ENCODE results near the gene TOP1.

TOP1 gene

GRCh38 chr20:41061155-41061554, 32.5 kb downstream of the TOP1 start:
- Mint-ChIP-seq H3K9me3 (no peaks in the 10 kb centered on the region), H3K36me3 (ENCODE audit: insufficient read depth) (peaks cover 40% of the 10 kb centered on the region), H3K27ac (no peak overlapping the region), H3K27me3 (no peaks in the 10 kb centered on the region), H3K4me3 (no peak overlapping the region), H3K4me1 (ENCODE audit: low read depth in 2 of 2) (peaks cover 21 to 55% of the 10 kb centered on the region in 2 donors)
- no peak for DNase-seq
- no peak for ATAC-seq (replicated peaks)

- Mint-ChIP-seq H3K36me3 (ENCODE audit: insufficient read depth) (peaks cover 48% of the 10 kb centered on the region), H3K9me3 (no peaks in the 10 kb centered on the region), H3K27ac (peak overlapping the region in 1 of 2 donors; percentile 18), H3K4me1 (ENCODE audit: low read depth in 2 of 2) (peaks cover 19 to 55% of the 10 kb centered on the region in 2 donors), H3K27me3 (no peaks in the 10 kb centered on the region), H3K4me3 (peak overlapping the region in 1 of 2 donors; percentile 15)
- DNase-seq (no peak), ATAC-seq (replicated peaks) (no peak)
Measured at GRCh38 chr20:41063442-41063841, 34.8 kb downstream of the TOP1 start.

- peaks cover 48% of the 10 kb centered on the region for H3K36me3 Mint-ChIP-seq (ENCODE audit: insufficient read depth)
- DNase-seq (no peak), ATAC-seq (replicated peaks) (no peak)
- peaks cover 19 to 47% of the 10 kb centered on the region in 2 donors for H3K4me1 Mint-ChIP-seq (ENCODE audit: low read depth in 2 of 2)
- no peak overlapping the region for H3K4me3 Mint-ChIP-seq
- no peaks in the 10 kb centered on the region for H3K27me3 Mint-ChIP-seq
- H3K27ac Mint-ChIP-seq: peak overlapping the region in 1 of 2 donors; percentile 10
- H3K9me3 Mint-ChIP-seq: no peaks in the 10 kb centered on the region
Measured at GRCh38 chr20:41064377-41064776, 35.8 kb downstream of the TOP1 start.

GRCh38 chr20:41065716-41066115, 37.1 kb downstream of the TOP1 start:
- Mint-ChIP-seq H3K4me1 (ENCODE audit: low read depth in 2 of 2) (peaks cover 24 to 41% of the 10 kb centered on the region in 2 donors), H3K27ac (no peak overlapping the region), H3K27me3 (no peaks in the 10 kb centered on the region), H3K36me3 (ENCODE audit: insufficient read depth) (peaks cover 49% of the 10 kb centered on the region), H3K4me3 (no peak overlapping the region), H3K9me3 (no peaks in the 10 kb centered on the region)
- no peak for ATAC-seq (replicated peaks)
- no peak for DNase-seq

- H3K9me3 Mint-ChIP-seq: no peaks in the 10 kb centered on the region
- H3K4me3 Mint-ChIP-seq: no peak overlapping the region
- H3K27me3 Mint-ChIP-seq: no peaks in the 10 kb centered on the region
- peaks cover 28 to 46% of the 10 kb centered on the region in 2 donors for H3K4me1 Mint-ChIP-seq (ENCODE audit: low read depth in 2 of 2)
- no peak for ATAC-seq (replicated peaks)
- H3K27ac Mint-ChIP-seq: peak overlapping the region in 1 of 2 donors; percentile 26
- peaks cover 36% of the 10 kb centered on the region for H3K36me3 Mint-ChIP-seq (ENCODE audit: insufficient read depth)
- DNase-seq: no peak
Measured at GRCh38 chr20:41068806-41069205, 40.2 kb downstream of the TOP1 start.

GRCh38 chr20:41072190-41072863, 43.7 kb downstream of the TOP1 start:
- Mint-ChIP-seq H3K27ac (peak overlapping the region; percentile 2 to 59), H3K4me1 (ENCODE audit: low read depth in 2 of 2) (peaks cover 34 to 60% of the 10 kb centered on the region in 2 donors), H3K27me3 (no peaks in the 10 kb centered on the region), H3K36me3 (ENCODE audit: insufficient read depth) (peaks cover 31% of the 10 kb centered on the region), H3K9me3 (no peaks in the 10 kb centered on the region), H3K4me3 (no peak overlapping the region)
- no peak for DNase-seq
- ATAC-seq (replicated peaks): no peak

- ATAC-seq (replicated peaks) (no peak), DNase-seq (no peak)
- Mint-ChIP-seq H3K36me3 (ENCODE audit: insufficient read depth) (peaks cover 37% of the 10 kb centered on the region), H3K27me3 (no peaks in the 10 kb centered on the region), H3K9me3 (no peaks in the 10 kb centered on the region), H3K4me1 (ENCODE audit: low read depth in 2 of 2) (peaks cover 37 to 62% of the 10 kb centered on the region in 2 donors), H3K27ac (peak overlapping the region; percentile 2 to 59), H3K4me3 (peak overlapping the region in 1 of 2 donors; percentile 23)
Measured at GRCh38 chr20:41072915-41073314, 44.3 kb downstream of the TOP1 start.

- Mint-ChIP-seq H3K4me3 (no peak overlapping the region), H3K27ac (peak overlapping the region in 1 of 2 donors; percentile 4)
Measured at GRCh38 chr20:41074441-41074840, 45.8 kb downstream of the TOP1 start.

GRCh38 chr20:41076776-41077175, 48.2 kb downstream of the TOP1 start:
- peak overlapping the region; percentile 2 to 16 for H3K4me3 Mint-ChIP-seq
- no peaks in the 10 kb centered on the region for H3K27me3 Mint-ChIP-seq
- peaks cover 43% of the 10 kb centered on the region for H3K36me3 Mint-ChIP-seq (ENCODE audit: insufficient read depth)
- H3K27ac Mint-ChIP-seq: peak overlapping the region in 1 of 2 donors; percentile 29
- no peak for ATAC-seq (replicated peaks)
- peaks cover 34 to 67% of the 10 kb centered on the region in 2 donors for H3K4me1 Mint-ChIP-seq (ENCODE audit: low read depth in 2 of 2)
- DNase-seq: no peak
- H3K9me3 Mint-ChIP-seq: no peaks in the 10 kb centered on the region

More at GRCh38 chr20:41074441-41074840, 45.8 kb downstream of the TOP1 start:
- Mint-ChIP-seq H3K9me3 (no peaks in the 10 kb centered on the region), H3K4me1 (ENCODE audit: low read depth in 2 of 2) (peaks cover 41 to 68% of the 10 kb centered on the region in 2 donors), H3K27me3 (no peaks in the 10 kb centered on the region), H3K36me3 (ENCODE audit: insufficient read depth) (peaks cover 47% of the 10 kb centered on the region)
- ATAC-seq (replicated peaks) (no peak), DNase-seq (no peak)

- peaks cover 57% of the 10 kb centered on the region for H3K36me3 Mint-ChIP-seq (ENCODE audit: insufficient read depth)
- no peak for DNase-seq
- H3K4me3 Mint-ChIP-seq: peak overlapping the region; percentile 8 to 25
- peaks cover 25 to 55% of the 10 kb centered on the region in 2 donors for H3K4me1 Mint-ChIP-seq (ENCODE audit: low read depth in 2 of 2)
- peak; percentile 48 for ATAC-seq (replicated peaks)
- H3K9me3 Mint-ChIP-seq: no peaks in the 10 kb centered on the region
- H3K27me3 Mint-ChIP-seq: no peaks in the 10 kb centered on the region
- peak overlapping the region; percentile 59 to 62 for H3K27ac Mint-ChIP-seq
Measured at GRCh38 chr20:41078329-41078728, 49.7 kb downstream of the TOP1 start.

- Mint-ChIP-seq H3K27ac (peak overlapping the region; percentile 62 to 75), H3K4me1 (ENCODE audit: low read depth in 2 of 2) (peaks cover 23 to 47% of the 10 kb centered on the region in 2 donors), H3K36me3 (ENCODE audit: insufficient read depth) (peaks cover 64% of the 10 kb centered on the region), H3K9me3 (no peaks in the 10 kb centered on the region), H3K4me3 (no peak overlapping the region), H3K27me3 (no peaks in the 10 kb centered on the region)
- DNase-seq (no peak), ATAC-seq (replicated peaks) (no peak)
Measured at GRCh38 chr20:41079066-41079465, 50.4 kb downstream of the TOP1 start.

GRCh38 chr20:41080866-41081265, 52.2 kb downstream of the TOP1 start:
- Mint-ChIP-seq H3K27me3 (no peaks in the 10 kb centered on the region), H3K36me3 (ENCODE audit: insufficient read depth) (peaks cover 78% of the 10 kb centered on the region), H3K4me3 (no peak overlapping the region), H3K9me3 (no peaks in the 10 kb centered on the region), H3K4me1 (ENCODE audit: low read depth in 2 of 2) (peaks cover 22 to 36% of the 10 kb centered on the region in 2 donors), H3K27ac (peak overlapping the region; percentile 42 to 75)
- no peak for DNase-seq
- ATAC-seq (replicated peaks): no peak

- Mint-ChIP-seq H3K4me3 (no peak overlapping the region), H3K36me3 (ENCODE audit: insufficient read depth) (peaks cover 83% of the 10 kb centered on the region), H3K27me3 (no peaks in the 10 kb centered on the region), H3K4me1 (ENCODE audit: low read depth in 2 of 2) (peaks cover 20 to 31% of the 10 kb centered on the region in 2 donors), H3K9me3 (no peaks in the 10 kb centered on the region), H3K27ac (peak overlapping the region; percentile 52 to 75)
- DNase-seq: no peak
- ATAC-seq (replicated peaks): peak; percentile 56
Measured at GRCh38 chr20:41081276-41081814, 52.7 kb downstream of the TOP1 start.

- Mint-ChIP-seq H3K4me1 (ENCODE audit: low read depth in 2 of 2) (peaks cover 18 to 22% of the 10 kb centered on the region in 2 donors), H3K4me3 (no peak overlapping the region), H3K9me3 (no peaks in the 10 kb centered on the region), H3K27me3 (no peaks in the 10 kb centered on the region), H3K36me3 (ENCODE audit: insufficient read depth) (peaks cover 83% of the 10 kb centered on the region), H3K27ac (peak overlapping the region; percentile 52 to 75)
- DNase-seq (no peak), ATAC-seq (replicated peaks) (no peak)
Measured at GRCh38 chr20:41082306-41082705, 53.7 kb downstream of the TOP1 start.
